Kidney (tissue), 14 donors: ENCODE data around the gene RASGRP3. TPM values are rescaled to one million over a fixed set of nuclear protein-coding genes. Genes with fewer than 3 reads are reported as not detected.

Experiments used
- DNase-seq, 5 donors: peaks; one replicate each; pipeline ENCODE4 v3.0.0-alpha.2; 2013 to 2020
- FAIRE-seq: peaks from 2 replicates; lab custom pipeline; 2012; peaks lifted over from hg19 to GRCh38; lab: Jason Lieb, UNC
- H3K27ac ChIP-seq, 2 donors: one replicate each; pipeline ENCODE4 v1.7.0; 2013; ENCODE audit warnings: low read depth in 2 of 2, low read length in 2 of 2, inconsistent platforms in 1 of 2
- H3K27me3 ChIP-seq: one replicate; pipeline ENCODE4 v1.7.1; 2013; ENCODE audit warnings: low read length, inconsistent platforms; ENCODE audit not compliant: control insufficient read depth, insufficient read depth
- H3K36me3 ChIP-seq, 3 donors: one replicate each; pipeline versions ENCODE4 v1.7.0 to v1.7.1; 2013; ENCODE audit warnings: low read length in 3 of 3, control low read depth in 1 of 3, inconsistent platforms in 1 of 3; ENCODE audit not compliant: insufficient read depth in 3 of 3, control insufficient read depth in 2 of 3
- H3K4me1 ChIP-seq, 3 donors: one replicate each; pipeline versions ENCODE4 v1.7.0 to v1.7.1; 2013; ENCODE audit warnings: low read length in 3 of 3, inconsistent platforms in 1 of 3, low read depth in 1 of 3; ENCODE audit not compliant: control insufficient read depth in 2 of 3, insufficient read depth in 2 of 3
- H3K4me3 ChIP-seq, 3 donors: one replicate each; pipeline versions ENCODE4 v1.7.0 to v1.8.1; 2013; ENCODE audit warnings: low read length in 3 of 3, control low read depth in 1 of 3, inconsistent platforms in 1 of 3
- H3K9ac ChIP-seq, 3 donors: one replicate each; pipeline versions ENCODE4 v1.7.0 to v1.7.1; 2013; ENCODE audit warnings: low read length in 3 of 3, control low read depth in 1 of 3, inconsistent platforms in 1 of 3
- H3K9me3 ChIP-seq, 3 donors: one replicate each; pipeline versions ENCODE4 v1.7.0 to v1.7.1; 2013; ENCODE audit warnings: low read length in 3 of 3, control low read depth in 1 of 3, inconsistent platforms in 1 of 3; ENCODE audit not compliant: control insufficient read depth in 2 of 3, insufficient read depth in 1 of 3
- CTCF ChIP-seq: IDR thresholded peaks from 3 replicates; pipeline ENCODE4 v1.5.1; 2012; ENCODE audit warnings: mild to moderate bottlenecking, moderate library complexity, borderline replicate concordance; ENCODE audit not compliant: insufficient read depth; ENCODE audit errors: extremely low read depth
- intact Hi-C: fragments of 100-400 bp; cut with DNase I; formaldehyde crosslinking; loops from one replicate; pipeline ENCODE4 v1.11.1; 2022
- polyA plus RNA-seq: library from polyadenylated mRNA; stranded (reverse); fragments of 350-450 nt; fragmentation: Illumina TruSeq; extraction: RNeasy Lipid Tissue Mini Kit (QIAGEN cat#74804); gene quantifications from one replicate; pipeline ENCODE4 v1.2.3, GENCODE V29; 2014; ENCODE audit warnings: low read depth, low replicate concordance; ENCODE audit not compliant: insufficient read depth
- total RNA-seq: library from RNA; stranded (reverse); fragmentation: NEBNext Ultra II Directional; extraction: Animal tissue kit (Norgen Biotek cat#: 25700); gene quantifications from one replicate; pipeline ENCODE4 v1.2.1, GENCODE V29; 2021
- donor health status: control.
- donor health status: control.
- donor health status: control.
- donor health status: control.
- donor health status: control.
- donor health status: DM: yes; HTN: yes; CAD: no.
- donor health status: Normal renal cell carcinoma (clear cell type).

The RASGRP3 gene
- total and polyA plus RNA-seq, 2 donors from 2014 or later: 7.8 to 22.6 TPM

- TF ChIP-seq CTCF: no peak
- no peaks in the 10 kb centered on the region for H3K27me3 ChIP-seq
- H3K4me1 ChIP-seq: peaks cover 4 to 12% (median 6%) of the 10 kb centered on the region in 3 donors
- FAIRE-seq: no peak
- H3K9me3 ChIP-seq: no peaks in the 10 kb centered on the region
- intact Hi-C loops: no loop called here
- no peaks in the 10 kb centered on the region for H3K36me3 ChIP-seq
- H3K9ac ChIP-seq: peak overlapping the region in 1 of 3 donors; percentile 75
- peak overlapping the region; percentile 79 to 90 for H3K27ac ChIP-seq
- peak in 4 of 5 donors; percentile 53 to 89 (median 80) for DNase-seq
- H3K4me3 ChIP-seq: peak overlapping the region; percentile 26 to 87 (median 82)
Measured at GRCh38 chr2:33477473-33478468, 1.3 kb downstream of the RASGRP3 start.

- no peak for DNase-seq
- no peak for FAIRE-seq
- Histone ChIP-seq H3K27me3 (no peaks in the 10 kb centered on the region), H3K9me3 (no peaks in the 10 kb centered on the region), H3K9ac (no peak overlapping the region), H3K4me3 (peak overlapping the region in 1 of 3 donors; percentile 19), H3K36me3 (no peaks in the 10 kb centered on the region), H3K4me1 (peaks cover 4 to 17% (median 6%) of the 10 kb centered on the region in 3 donors), H3K27ac (peak overlapping the region in 1 of 2 donors; percentile 2)
- intact Hi-C loops: no loop called here
- no peak for TF ChIP-seq CTCF
Measured at GRCh38 chr2:33478968-33479731, 2.7 kb downstream of the RASGRP3 start.

- Histone ChIP-seq H3K9ac (no peak overlapping the region), H3K27me3 (no peaks in the 10 kb centered on the region), H3K36me3 (no peaks in the 10 kb centered on the region), H3K9me3 (peaks cover 0 to 4% (median 2%) of the 10 kb centered on the region in 3 donors), H3K4me3 (no peak overlapping the region), H3K4me1 (peaks cover 0 to 11% (median 5%) of the 10 kb centered on the region in 3 donors), H3K27ac (no peak overlapping the region)
- no peak for FAIRE-seq
- DNase-seq: no peak
- no peak for TF ChIP-seq CTCF
- intact Hi-C loops: no loop called here
Measured at GRCh38 chr2:33482518-33482917, 6.1 kb downstream of the RASGRP3 start.
